Neural crest cell (in vitro differentiated cells): ENCODE measurements around the gene ATP9B. TPM values are rescaled to one million over a fixed set of nuclear protein-coding genes. Genes with fewer than 3 reads are reported as not detected.

Experiments
- DNase-seq: peaks from one replicate; pipeline ENCODE4 v3.0.0; 2021; ENCODE audit warnings: low read depth, mixed read lengths, low spot score
- H3K27ac Mint-ChIP-seq: one replicate; pipeline ENCODE4 v1.8.0; 2021; ENCODE audit warnings: mild to moderate bottlenecking, mixed read lengths; ENCODE audit not compliant: unreplicated experiment
- H3K27me3 Mint-ChIP-seq: 2 replicates; pipeline ENCODE4 v1.8.0; 2021; ENCODE audit warnings: low read depth, mild to moderate bottlenecking, mixed read lengths
- H3K36me3 Mint-ChIP-seq: 2 replicates; pipeline ENCODE4 v1.8.0; 2021; ENCODE audit warnings: low read depth, mild to moderate bottlenecking, mixed read lengths
- H3K4me1 Mint-ChIP-seq: 2 replicates; pipeline ENCODE4 v1.8.0; 2021; ENCODE audit warnings: mixed read lengths
- H3K4me3 Mint-ChIP-seq: one replicate; pipeline ENCODE4 v1.8.0; 2021; ENCODE audit warnings: mild to moderate bottlenecking, mixed read lengths
- H3K9me3 Mint-ChIP-seq: 2 replicates; pipeline ENCODE4 v1.8.0; 2021; ENCODE audit warnings: mixed read lengths
- CTCF ChIP-seq: fragments of 200-600 bp; sonication (generic); conservative IDR thresholded peaks from 2 replicates; pipeline ENCODE4 v1.5.0; 2021; ENCODE audit warnings: antibody characterized with exemption, mild to moderate bottlenecking
- total RNA-seq: library from RNA; stranded (reverse); gene quantifications from 2 replicates; pipeline ENCODE4 v1.2.1, GENCODE V29; 2021

ATP9B gene
- total RNA-seq, 1 donor from 2014 or later: 32.9 TPM

- H3K4me3 Mint-ChIP-seq: no peak overlapping the region
- H3K27me3 Mint-ChIP-seq: no peaks in the 10 kb centered on the region
Observed at GRCh38 chr18:79221136-79221535, 151.9 kb downstream of the ATP9B start.

GRCh38 chr18:79222790-79223189, 153.6 kb downstream of the ATP9B start:
- H3K27ac Mint-ChIP-seq: no peak overlapping the region
- H3K36me3 Mint-ChIP-seq: peaks cover 5% of the 10 kb centered on the region
- no peaks in the 10 kb centered on the region for H3K27me3 Mint-ChIP-seq
- no peak for TF ChIP-seq CTCF
- DNase-seq: no peak
- H3K4me3 Mint-ChIP-seq: no peak overlapping the region
- peaks cover 8% of the 10 kb centered on the region for H3K4me1 Mint-ChIP-seq
- no peaks in the 10 kb centered on the region for H3K9me3 Mint-ChIP-seq

More at GRCh38 chr18:79221136-79221535, 151.9 kb downstream of the ATP9B start:
- no peak for DNase-seq
- Mint-ChIP-seq H3K4me1 (peaks cover 4% of the 10 kb centered on the region), H3K9me3 (no peaks in the 10 kb centered on the region), H3K36me3 (peaks cover 10% of the 10 kb centered on the region), H3K27ac (no peak overlapping the region)
- no peak for TF ChIP-seq CTCF

GRCh38 chr18:79223431-79223830, 154.2 kb downstream of the ATP9B start:
- no peaks in the 10 kb centered on the region for H3K9me3 Mint-ChIP-seq
- H3K27ac Mint-ChIP-seq: no peak overlapping the region
- H3K4me3 Mint-ChIP-seq: no peak overlapping the region
- TF ChIP-seq CTCF: no peak
- no peaks in the 10 kb centered on the region for H3K27me3 Mint-ChIP-seq
- no peak for DNase-seq
- peaks cover 8% of the 10 kb centered on the region for H3K4me1 Mint-ChIP-seq
- peaks cover 5% of the 10 kb centered on the region for H3K36me3 Mint-ChIP-seq

- H3K27ac Mint-ChIP-seq: peak overlapping the region; percentile 78
Observed at GRCh38 chr18:79224381-79224780, 155.2 kb downstream of the ATP9B start.

GRCh38 chr18:79227621-79228020, 158.4 kb downstream of the ATP9B start:
- H3K4me1 Mint-ChIP-seq: peaks cover 8% of the 10 kb centered on the region
- H3K36me3 Mint-ChIP-seq: peaks cover 15% of the 10 kb centered on the region
- H3K27ac Mint-ChIP-seq: peak overlapping the region; percentile 64
- no peak for DNase-seq
- no peak overlapping the region for H3K4me3 Mint-ChIP-seq
- H3K9me3 Mint-ChIP-seq: no peaks in the 10 kb centered on the region
- H3K27me3 Mint-ChIP-seq: no peaks in the 10 kb centered on the region
- TF ChIP-seq CTCF: no peak

More at GRCh38 chr18:79224381-79224780, 155.2 kb downstream of the ATP9B start:
- no peaks in the 10 kb centered on the region for H3K9me3 Mint-ChIP-seq
- DNase-seq: no peak
- no peak for TF ChIP-seq CTCF
- peaks cover 5% of the 10 kb centered on the region for H3K36me3 Mint-ChIP-seq
- H3K4me1 Mint-ChIP-seq: peaks cover 8% of the 10 kb centered on the region
- no peaks in the 10 kb centered on the region for H3K27me3 Mint-ChIP-seq
- H3K4me3 Mint-ChIP-seq: no peak overlapping the region

GRCh38 chr18:79229431-79229830, 160.2 kb downstream of the ATP9B start:
- no peak for TF ChIP-seq CTCF
- Mint-ChIP-seq H3K9me3 (no peaks in the 10 kb centered on the region), H3K4me3 (no peak overlapping the region), H3K36me3 (peaks cover 15% of the 10 kb centered on the region), H3K27me3 (no peaks in the 10 kb centered on the region), H3K27ac (no peak overlapping the region), H3K4me1 (peaks cover 8% of the 10 kb centered on the region)
- no peak for DNase-seq
